ENCODE results near the gene ROR1.

The ROR1 gene

GRCh38 chr1:63923302-63923701 lies 149.5 kb downstream of the ROR1 start:
- Histone ChIP-seq H3K9me3 (ENCODE audit: control insufficient read depth, insufficient read depth, low read length) (no peaks in the 10 kb centered on the region), H3K9ac (ENCODE audit: low read depth, low read length) (no peak overlapping the region), H3K36me3 (ENCODE audit: insufficient read depth, low read length) (no peaks in the 10 kb centered on the region), H3K4me1 (ENCODE audit: insufficient read depth, low read length) (peaks cover 7% of the 10 kb centered on the region)

GRCh38 chr1:63924600-63924999 lies 150.8 kb downstream of the ROR1 start:
- Histone ChIP-seq H3K36me3 (ENCODE audit: insufficient read depth, low read length) (no peaks in the 10 kb centered on the region), H3K4me1 (ENCODE audit: insufficient read depth, low read length) (peaks cover 14% of the 10 kb centered on the region), H3K9me3 (ENCODE audit: control insufficient read depth, insufficient read depth, low read length) (no peaks in the 10 kb centered on the region), H3K9ac (ENCODE audit: low read depth, low read length) (no peak overlapping the region)

GRCh38 chr1:63928186-63929105 lies 154.6 kb downstream of the ROR1 start:
- Histone ChIP-seq H3K9me3 (ENCODE audit: control insufficient read depth, insufficient read depth, low read length) (no peaks in the 10 kb centered on the region), H3K4me1 (ENCODE audit: insufficient read depth, low read length) (peaks cover 9% of the 10 kb centered on the region; the same call in 1 of the 2 replicates), H3K36me3 (ENCODE audit: insufficient read depth, low read length) (no peaks in the 10 kb centered on the region), H3K9ac (ENCODE audit: low read depth, low read length) (no peak overlapping the region)

GRCh38 chr1:63929106-63929478 lies 155.3 kb downstream of the ROR1 start:
- no peaks in the 10 kb centered on the region for H3K36me3 ChIP-seq (ENCODE audit: insufficient read depth, low read length)
- no peaks in the 10 kb centered on the region for H3K9me3 ChIP-seq (ENCODE audit: control insufficient read depth, insufficient read depth, low read length)
- H3K9ac ChIP-seq (ENCODE audit: low read depth, low read length) = no peak overlapping the region
- H3K4me1 ChIP-seq (ENCODE audit: insufficient read depth, low read length) = peaks cover 9% of the 10 kb centered on the region; the same call in 1 of the 2 replicates

- no peak overlapping the region for H3K9ac ChIP-seq (ENCODE audit: low read depth, low read length)
- peaks cover 9% of the 10 kb centered on the region; the same call in 1 of the 2 replicates for H3K4me1 ChIP-seq (ENCODE audit: insufficient read depth, low read length)
- H3K36me3 ChIP-seq (ENCODE audit: insufficient read depth, low read length) = no peaks in the 10 kb centered on the region
- H3K9me3 ChIP-seq (ENCODE audit: control insufficient read depth, insufficient read depth, low read length) = no peaks in the 10 kb centered on the region
These were observed 157.7 kb downstream of the ROR1 start for GRCh38 chr1:63931468-63931867.

- H3K9me3 ChIP-seq (ENCODE audit: control insufficient read depth, insufficient read depth, low read length) = no peaks in the 10 kb centered on the region
- no peaks in the 10 kb centered on the region for H3K4me1 ChIP-seq (ENCODE audit: insufficient read depth, low read length)
- no peaks in the 10 kb centered on the region for H3K36me3 ChIP-seq (ENCODE audit: insufficient read depth, low read length)
- H3K9ac ChIP-seq (ENCODE audit: low read depth, low read length) = no peak overlapping the region
These were observed 160.9 kb downstream of the ROR1 start for GRCh38 chr1:63934697-63935096.

- no peaks in the 10 kb centered on the region for H3K9me3 ChIP-seq (ENCODE audit: control insufficient read depth, insufficient read depth, low read length)
These were observed 161.3 kb downstream of the ROR1 start for GRCh38 chr1:63935143-63935542.

GRCh38 chr1:63935553-63935952 lies 161.7 kb downstream of the ROR1 start:
- Histone ChIP-seq H3K9me3 (ENCODE audit: control insufficient read depth, insufficient read depth, low read length) (no peaks in the 10 kb centered on the region), H3K9ac (ENCODE audit: low read depth, low read length) (no peak overlapping the region), H3K4me1 (ENCODE audit: insufficient read depth, low read length) (no peaks in the 10 kb centered on the region), H3K36me3 (ENCODE audit: insufficient read depth, low read length) (no peaks in the 10 kb centered on the region)

More at GRCh38 chr1:63935143-63935542, 161.3 kb downstream of the ROR1 start:
- no peak overlapping the region for H3K9ac ChIP-seq (ENCODE audit: low read depth, low read length)
- H3K36me3 ChIP-seq (ENCODE audit: insufficient read depth, low read length) = no peaks in the 10 kb centered on the region
- H3K4me1 ChIP-seq (ENCODE audit: insufficient read depth, low read length) = no peaks in the 10 kb centered on the region

- H3K9ac ChIP-seq (ENCODE audit: low read depth, low read length) = no peak overlapping the region
- H3K9me3 ChIP-seq (ENCODE audit: control insufficient read depth, insufficient read depth, low read length) = no peaks in the 10 kb centered on the region
- H3K36me3 ChIP-seq (ENCODE audit: insufficient read depth, low read length) = no peaks in the 10 kb centered on the region
- H3K4me1 ChIP-seq (ENCODE audit: insufficient read depth, low read length) = no peaks in the 10 kb centered on the region
These were observed 162.5 kb downstream of the ROR1 start for GRCh38 chr1:63936276-63936675.

- H3K9ac ChIP-seq (ENCODE audit: low read depth, low read length) = no peak overlapping the region
- H3K9me3 ChIP-seq (ENCODE audit: control insufficient read depth, insufficient read depth, low read length) = no peaks in the 10 kb centered on the region
- no peaks in the 10 kb centered on the region for H3K36me3 ChIP-seq (ENCODE audit: insufficient read depth, low read length)
- H3K4me1 ChIP-seq (ENCODE audit: insufficient read depth, low read length) = no peaks in the 10 kb centered on the region
These were observed 163.0 kb downstream of the ROR1 start for GRCh38 chr1:63936801-63937200.

- H3K36me3 ChIP-seq (ENCODE audit: insufficient read depth, low read length) = no peaks in the 10 kb centered on the region
- H3K9me3 ChIP-seq (ENCODE audit: control insufficient read depth, insufficient read depth, low read length) = no peaks in the 10 kb centered on the region
- H3K9ac ChIP-seq (ENCODE audit: low read depth, low read length) = no peak overlapping the region
- no peaks in the 10 kb centered on the region for H3K4me1 ChIP-seq (ENCODE audit: insufficient read depth, low read length)
These were observed 163.7 kb downstream of the ROR1 start for GRCh38 chr1:63937461-63938022.

GRCh38 chr1:63940440-63940839 lies 166.6 kb downstream of the ROR1 start:
- Histone ChIP-seq H3K4me1 (ENCODE audit: insufficient read depth, low read length) (no peaks in the 10 kb centered on the region; the same call in 1 of the 2 replicates), H3K9ac (ENCODE audit: low read depth, low read length) (no peak overlapping the region), H3K36me3 (ENCODE audit: insufficient read depth, low read length) (no peaks in the 10 kb centered on the region), H3K9me3 (ENCODE audit: control insufficient read depth, insufficient read depth, low read length) (no peaks in the 10 kb centered on the region)

GRCh38 chr1:63943393-63943792 lies 169.6 kb downstream of the ROR1 start:
- Histone ChIP-seq H3K9ac (ENCODE audit: low read depth, low read length) (no peak overlapping the region), H3K36me3 (ENCODE audit: insufficient read depth, low read length) (no peaks in the 10 kb centered on the region), H3K9me3 (ENCODE audit: control insufficient read depth, insufficient read depth, low read length) (no peaks in the 10 kb centered on the region), H3K4me1 (ENCODE audit: insufficient read depth, low read length) (no peaks in the 10 kb centered on the region; the same call in 1 of the 2 replicates)

- no peaks in the 10 kb centered on the region for H3K36me3 ChIP-seq (ENCODE audit: insufficient read depth, low read length)
- no peaks in the 10 kb centered on the region for H3K9me3 ChIP-seq (ENCODE audit: control insufficient read depth, insufficient read depth, low read length)
- no peak overlapping the region for H3K9ac ChIP-seq (ENCODE audit: low read depth, low read length)
- H3K4me1 ChIP-seq (ENCODE audit: insufficient read depth, low read length) = no peaks in the 10 kb centered on the region; the same call in 1 of the 2 replicates
These were observed 172.1 kb downstream of the ROR1 start for GRCh38 chr1:63945943-63946342.

All from ES-I3 (cell line).